Measurements from ENCODE around the gene TGM1. TPM values are rescaled to one million over a fixed set of nuclear protein-coding genes. Genes with fewer than 3 reads are reported as not detected.

TGM1 gene
- total RNA-seq, 4 donors from 2014 or later: 566 to 1,879 (median 1,037) TPM

DNA sequence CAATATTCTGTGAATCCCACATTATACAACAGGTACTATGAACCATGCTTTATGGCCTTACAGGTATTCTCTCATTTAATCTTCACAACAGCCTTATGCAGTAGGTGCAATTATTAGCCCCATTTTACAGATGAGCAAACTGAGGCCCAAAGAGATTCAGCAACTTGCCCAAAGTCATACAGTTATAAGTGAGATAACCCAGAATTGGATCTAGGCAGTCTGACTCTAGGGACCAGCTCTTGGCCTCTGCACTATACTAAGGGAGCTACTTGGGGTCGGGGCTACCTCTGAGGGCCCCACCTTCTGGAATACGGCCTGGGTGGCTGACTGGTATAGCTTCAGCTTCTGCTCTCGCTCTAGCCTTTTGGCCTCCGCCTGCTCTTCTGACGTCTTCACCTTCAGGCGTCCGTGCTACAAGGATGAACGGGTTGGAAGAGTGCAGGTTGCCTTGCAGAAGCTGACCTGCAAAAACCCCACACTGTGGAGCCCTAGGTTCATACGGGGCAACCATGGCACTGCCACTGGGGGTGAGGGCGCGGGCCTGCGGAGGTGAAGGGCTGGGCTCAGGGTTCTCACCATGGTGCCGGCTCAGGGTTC is 7.7 kb upstream of the TGM1 start:
- Histone ChIP-seq H3K27ac (peak overlapping the region; percentile 95 to 100 (median 98)), H3K27me3 (no peaks in the 10 kb centered on the region), H3K4me3 (peak overlapping the region; percentile 65 to 97 (median 89)), H3K36me3 (peaks cover 17 to 46% (median 25%) of the 10 kb centered on the region in 3 donors), H3K9me3 (no peaks in the 10 kb centered on the region), H3K4me1 (peaks cover 11 to 94% (median 28%) of the 10 kb centered on the region in 3 donors)
- TF ChIP-seq POLR2A (IDR thresholded peaks at IDR 0.05): no peak
- TF ChIP-seq CTCF (IDR thresholded peaks at IDR 0.05): no peak
- intact Hi-C loops (cut with DNase I): no loop called here
- DNase-seq: no peak
- 16 to 19% methylated on average over 3 to 7 of the region's 13 CpGs for WGBS, 2 donors

GRCh38 chr14:24269910-24270536 is 7.0 kb upstream of the TGM1 start:
- 84 to 100% methylated on average over 3 to 7 of the region's 14 CpGs for WGBS, 2 donors
- no peak for DNase-seq
- intact Hi-C loops (cut with DNase I): no loop called here
- no peaks in the 10 kb centered on the region for H3K27me3 ChIP-seq
- H3K36me3 ChIP-seq: peaks cover 17 to 53% (median 26%) of the 10 kb centered on the region in 3 donors
- TF ChIP-seq CTCF (IDR thresholded peaks at IDR 0.05) (no peak), POLR2A (IDR thresholded peaks at IDR 0.05) (no peak)
- H3K9me3 ChIP-seq: no peaks in the 10 kb centered on the region
- H3K4me3 ChIP-seq: peak overlapping the region in 2 of 4 donors; percentile 87 to 91
- H3K4me1 ChIP-seq: peaks cover 14 to 94% (median 34%) of the 10 kb centered on the region in 3 donors
- peak overlapping the region; percentile 2 to 100 (median 96) for H3K27ac ChIP-seq

DNA sequence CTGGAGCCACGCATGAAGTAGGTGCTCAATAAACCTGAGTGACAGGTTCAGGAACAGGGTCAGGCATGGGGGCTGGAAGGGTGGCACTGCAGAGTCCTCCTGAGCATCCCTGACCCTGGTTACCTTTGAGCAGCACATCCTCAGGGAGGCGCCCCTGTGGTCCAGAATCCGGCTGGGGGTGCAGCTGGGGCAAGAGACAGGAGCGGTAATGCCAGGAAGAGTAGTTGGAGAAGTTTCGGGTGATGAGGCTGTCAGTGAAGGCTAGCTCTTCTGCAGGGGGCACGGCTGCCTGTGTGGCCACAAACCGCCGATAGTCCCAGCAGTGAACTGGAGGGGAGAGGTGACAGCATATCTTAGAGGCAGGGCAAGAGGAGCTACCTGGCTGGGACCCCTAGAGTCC is 6.4 kb upstream of the TGM1 start:
- Histone ChIP-seq H3K27me3 (no peaks in the 10 kb centered on the region), H3K4me1 (peaks cover 14 to 94% (median 35%) of the 10 kb centered on the region in 3 donors), H3K4me3 (no peak overlapping the region), H3K36me3 (peaks cover 17 to 54% (median 26%) of the 10 kb centered on the region in 3 donors), H3K9me3 (no peaks in the 10 kb centered on the region), H3K27ac (no peak overlapping the region)
- WGBS, 2 donors: 79 to 94% methylated on average over 3 to 7 of the region's 8 CpGs
- DNase-seq: no peak
- intact Hi-C loops (cut with DNase I): no loop called here
- no peak for TF ChIP-seq POLR2A (IDR thresholded peaks at IDR 0.05)
- TF ChIP-seq CTCF (IDR thresholded peaks at IDR 0.05): no peak

DNA sequence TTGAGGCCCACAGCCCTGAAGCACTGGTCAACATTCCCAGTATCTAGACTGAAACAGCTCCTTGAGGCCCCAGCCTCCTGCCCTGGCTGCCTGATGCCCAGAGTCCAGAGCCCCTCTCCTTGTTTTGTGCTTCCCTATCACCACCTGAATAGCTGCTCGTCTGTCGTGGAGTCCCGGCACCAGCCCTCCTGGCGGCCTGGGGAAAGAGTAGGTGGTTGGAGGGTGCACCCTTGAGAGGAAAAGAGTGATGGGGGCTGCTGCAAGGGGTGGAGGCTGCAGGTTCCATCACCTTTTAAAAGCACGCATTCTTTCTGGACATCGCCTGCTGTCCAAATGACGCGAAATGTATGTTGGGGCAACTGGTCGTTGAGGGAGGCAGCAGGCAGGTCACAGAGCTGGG is 5.2 kb upstream of the TGM1 start:
- intact Hi-C loops (cut with DNase I): no loop called here
- Histone ChIP-seq H3K4me1 (peaks cover 14 to 94% (median 39%) of the 10 kb centered on the region in 3 donors), H3K27ac (peak overlapping the region in 1 of 4 donors; percentile 11), H3K36me3 (peaks cover 17 to 54% (median 26%) of the 10 kb centered on the region in 3 donors), H3K4me3 (no peak overlapping the region), H3K27me3 (no peaks in the 10 kb centered on the region), H3K9me3 (no peaks in the 10 kb centered on the region)
- TF ChIP-seq POLR2A (IDR thresholded peaks at IDR 0.05) (no peak), CTCF (IDR thresholded peaks at IDR 0.05) (no peak)
- no peak for DNase-seq
- WGBS, 2 donors: 97% methylated on average over 8 of the region's 9 CpGs; no CpG with 5 or more reads in 1 of the 2 donors

GRCh38 chr14:24267516-24267915 is 4.5 kb upstream of the TGM1 start:
- Histone ChIP-seq H3K4me3 (no peak overlapping the region), H3K27ac (peak overlapping the region in 3 of 4 donors; percentile 9 to 81 (median 11)), H3K4me1 (peaks cover 14 to 94% (median 41%) of the 10 kb centered on the region in 3 donors), H3K27me3 (no peaks in the 10 kb centered on the region), H3K9me3 (no peaks in the 10 kb centered on the region), H3K36me3 (peaks cover 17 to 54% (median 26%) of the 10 kb centered on the region in 3 donors)
- no peak for DNase-seq
- no peak for TF ChIP-seq CTCF (IDR thresholded peaks at IDR 0.05)
- TF ChIP-seq POLR2A (IDR thresholded peaks at IDR 0.05): no peak
- 84 to 90% methylated on average over 6 of the region's 9 CpGs for WGBS, 2 donors
- intact Hi-C loops (cut with DNase I): no loop called here
